Panc1 (cell line): ENCODE measurements around the gene PPTC7. TPM values are rescaled to one million over a fixed set of nuclear protein-coding genes. Genes with fewer than 3 reads are reported as not detected.

Experiments used
- ATAC-seq: fragments of 200-7000 bp; cut with Tn5 transposase; 2 replicates; pipeline ENCODE4 v1.9.1; 2020; ENCODE audit warnings: mild to moderate bottlenecking, moderate library complexity
- BruUV-seq: library from RNA; stranded (reverse); fragments of 400-500 nt; replicated peaks from 2 replicates; lab custom pipeline; 2021; lab: Mats Ljungman, UMichigan
- CTCF ChIA-PET: fragments of 300-600 bp; sonication (Branson Sonifier 250); formaldehyde crosslinking; loops from one replicate; lab custom pipeline; 2022; ENCODE audit warnings: antibody characterized with exemption; lab: Charles Lee
- POLR2A ChIA-PET: fragments of 300-600 bp; sonication (Branson Sonifier 250); formaldehyde crosslinking; loops from one replicate; lab custom pipeline; 2022; ENCODE audit warnings: antibody characterized with exemption; lab: Charles Lee
- DNase-seq: peaks from one replicate; pipeline ENCODE4 v3.0.0-alpha.2; 2010; ENCODE audit warnings: low read depth, low spot score
- H3K27ac ChIP-seq: 2 replicates; pipeline ENCODE4 v1.5.1; 2011; ENCODE audit warnings: mild to moderate bottlenecking, low read length, inconsistent platforms
- H3K27me3 ChIP-seq: fragments of 200-500 bp; sonication (Bioruptor generic); 2 replicates; pipeline ENCODE4 v1.6.0; 2014; ENCODE audit warnings: low read length, inconsistent platforms; ENCODE audit not compliant: control insufficient read depth, insufficient read depth
- H3K36me3 ChIP-seq: fragments of 200-500 bp; sonication (Bioruptor generic); 2 replicates; pipeline ENCODE4 v1.5.1; 2014; ENCODE audit warnings: inconsistent platforms, mild to moderate bottlenecking, low read length, moderate library complexity; ENCODE audit not compliant: control insufficient read depth, insufficient read depth
- H3K4me1 ChIP-seq: 2 replicates; pipeline ENCODE4 v1.5.1; 2011; ENCODE audit warnings: inconsistent platforms, mild to moderate bottlenecking, low read length, moderate library complexity; ENCODE audit not compliant: control insufficient read depth, insufficient read depth
- H3K4me3 ChIP-seq, 2 experiments: 2 replicates each; pipeline ENCODE4 v1.5.1; 2011 to 2012; ENCODE audit warnings: low read depth in 2 of 2, low read length in 2 of 2, mild to moderate bottlenecking in 2 of 2, inconsistent platforms in 1 of 2, moderate library complexity in 1 of 2
- H3K9me3 ChIP-seq: fragments of 200-500 bp; sonication (Bioruptor generic); 2 replicates; pipeline ENCODE4 v1.5.1; 2014; ENCODE audit warnings: low read depth, mild to moderate bottlenecking, inconsistent platforms, low read length, moderate library complexity; ENCODE audit not compliant: control insufficient read depth, insufficient read depth
- CTCF ChIP-seq: fragments of 450-650 bp; IDR thresholded peaks from 2 replicates; pipeline ENCODE4 v1.5.1; 2017; ENCODE audit warnings: mild to moderate bottlenecking
- POLR2AphosphoS5 ChIP-seq: IDR thresholded peaks from 2 replicates; pipeline ENCODE4 v1.6.1; 2012; ENCODE audit warnings: mild to moderate bottlenecking, low read depth, low read length, moderate library complexity
- REST ChIP-seq, 2 experiments: IDR thresholded peaks; 2 replicates each; pipeline ENCODE4 v1.6.1; 2011 to 2012; ENCODE audit warnings: low read depth in 2 of 2, control low read depth in 1 of 2, low read length in 1 of 2, mild to moderate bottlenecking in 1 of 2, moderate library complexity in 1 of 2; ENCODE audit not compliant: insufficient read depth in 1 of 2
- SIN3A ChIP-seq: IDR thresholded peaks from 2 replicates; pipeline ENCODE4 v1.6.1; 2012; ENCODE audit warnings: low read depth, mild to moderate bottlenecking, low read length, moderate library complexity, borderline replicate concordance; ENCODE audit not compliant: insufficient read depth
- TCF7L2 ChIP-seq: IDR thresholded peaks from 2 replicates; pipeline ENCODE4 v1.6.1; 2011; ENCODE audit warnings: mild to moderate bottlenecking, low read depth, low read length, inconsistent platforms
- in situ Hi-C: cut with HindIII; loops from 2 replicates; pipeline ENCODE4 v1.10.0; 2016; ENCODE audit warnings: low sequenced_read_pairs, low pct_unique_long_range_greater_than_20kb
- intact Hi-C: fragments of 100-400 bp; cut with micrococcal nuclease; formaldehyde crosslinking; loops from one replicate; pipeline ENCODE4 v1.10.0; 2022; ENCODE audit not compliant: unreplicated experiment
- total RNA-seq: library from RNA; stranded (reverse); gene quantifications from one replicate; pipeline ENCODE4 v1.2.1, GENCODE V29; 2021; ENCODE audit not compliant: unreplicated experiment

The PPTC7 gene
- total RNA-seq, 1 experiment from 2014 or later = 18.4 TPM

GRCh38 chr12:110582276-110583136, 612 bp downstream of the PPTC7 start:
- CTCF ChIA-PET = no interaction called here
- peak overlapping the region; percentile 72 for H3K27ac ChIP-seq
- in situ Hi-C loops = no loop called here
- TF ChIP-seq SIN3A = no peak
- TF ChIP-seq POLR2AphosphoS5 = no peak
- TF ChIP-seq CTCF = no peak
- no peak for TF ChIP-seq REST (IDR thresholded peaks at IDR 0.05; ENCODE audit: insufficient read depth in 1 of 2, low read depth in 2 of 2, low read length in 1 of 2)
- no peak for TF ChIP-seq TCF7L2
- H3K36me3 ChIP-seq = no peaks in the 10 kb centered on the region; the same call in 1 of the 2 replicates
- no TSS peak for BruUV-seq
- POLR2A ChIA-PET = no interaction called here
- H3K27me3 ChIP-seq = no peaks in the 10 kb centered on the region
- intact Hi-C loops = no loop called here
- peaks cover 27% of the 10 kb centered on the region for H3K4me1 ChIP-seq
- ATAC-seq (peak; percentile 72), DNase-seq (no peak)
- H3K4me3 ChIP-seq = peak overlapping the region; percentile 77 to 89
- H3K9me3 ChIP-seq = no peaks in the 10 kb centered on the region

- intact Hi-C loops (no loop called here), in situ Hi-C loops (no loop called here)
- H3K9me3 ChIP-seq = no peaks in the 10 kb centered on the region
- ChIA-PET POLR2A (interaction anchor here (0.7 kb wide), 1 partner anchor 9 kb away, joined by 3 read pairs; no protein-coding TSS in a partner anchor), CTCF (no interaction called here)
- peak overlapping the region; percentile 72 for H3K27ac ChIP-seq
- H3K27me3 ChIP-seq = no peaks in the 10 kb centered on the region
- DNase-seq = no peak
- H3K4me3 ChIP-seq = peak overlapping the region; percentile 77 to 89
- no peak for ATAC-seq
- peaks cover 33% of the 10 kb centered on the region for H3K4me1 ChIP-seq
- no peaks in the 10 kb centered on the region; the same call in 1 of the 2 replicates for H3K36me3 ChIP-seq
- no peak for TF ChIP-seq POLR2AphosphoS5
- no peak for TF ChIP-seq TCF7L2
- no peak for TF ChIP-seq CTCF
- no peak for TF ChIP-seq SIN3A
- no TSS peak for BruUV-seq
Observed at GRCh38 chr12:110581931-110582275, 1.2 kb downstream of the PPTC7 start.
